OCI-LY7 (cell line): ENCODE measurements around the gene TELO2. TPM values are rescaled to one million over a fixed set of nuclear protein-coding genes. Genes with fewer than 3 reads are reported as not detected.

Experiments used
- BruUV-seq: library from RNA; stranded (reverse); fragments of 400-500 nt; replicated peaks from 2 replicates; lab custom pipeline; 2021; lab: Mats Ljungman, UMichigan
- CTCF ChIA-PET: fragments of 300-600 bp; sonication (Branson Sonifier 250); formaldehyde crosslinking; loops from one replicate; lab custom pipeline; 2022; ENCODE audit warnings: antibody characterized with exemption; ENCODE audit not compliant: unreplicated experiment; lab: Charles Lee
- POLR2A ChIA-PET: fragments of 300-600 bp; sonication (Branson Sonifier 250); formaldehyde crosslinking; loops from one replicate; lab custom pipeline; 2022; ENCODE audit warnings: antibody characterized with exemption; lab: Charles Lee
- DNase-seq: peaks from one replicate; pipeline ENCODE4 v3.0.0-alpha.2; 2015; ENCODE audit warnings: low spot score
- H2AFZ ChIP-seq: fragments of 200-600 bp; sonication (generic), shearing (Covaris generic); 2 replicates; pipeline ENCODE4 v1.6.1; 2014; ENCODE audit warnings: mild to moderate bottlenecking, antibody characterized with exemption, low read length, moderate library complexity
- H3K27ac ChIP-seq: fragments of 200-600 bp; sonication (generic); 2 replicates; pipeline ENCODE4 v1.5.1; 2014; ENCODE audit warnings: mixed run types, low read depth, mild to moderate bottlenecking, moderate library complexity, low read length, inconsistent platforms; ENCODE audit not compliant: poor library complexity, severe bottlenecking
- H3K36me3 ChIP-seq: fragments of 200-600 bp; sonication (generic); 2 replicates; pipeline ENCODE4 v1.6.1; 2014; ENCODE audit warnings: mild to moderate bottlenecking, antibody characterized with exemption, low read length, moderate library complexity, mixed read lengths; ENCODE audit not compliant: insufficient read depth
- H3K4me1 ChIP-seq: fragments of 200-600 bp; sonication (generic); 2 replicates; pipeline ENCODE4 v1.5.1; 2014; ENCODE audit warnings: mild to moderate bottlenecking, low read length; ENCODE audit not compliant: insufficient read depth, poor library complexity, severe bottlenecking
- H3K4me2 ChIP-seq: fragments of 200-600 bp; sonication (generic); 2 replicates; pipeline ENCODE4 v1.6.1; 2014; ENCODE audit warnings: mild to moderate bottlenecking, low read length
- H3K4me3 ChIP-seq: fragments of 200-600 bp; sonication (generic); 2 replicates; pipeline ENCODE4 v1.5.1; 2014; ENCODE audit warnings: mild to moderate bottlenecking, low read depth, low read length; ENCODE audit not compliant: poor library complexity, severe bottlenecking
- H3K79me2 ChIP-seq: fragments of 200-600 bp; sonication (generic); 2 replicates; pipeline ENCODE4 v1.6.1; 2016; ENCODE audit warnings: low read depth, mild to moderate bottlenecking, low read length, moderate library complexity, mixed read lengths; ENCODE audit not compliant: insufficient read depth
- H3K9me2 ChIP-seq: fragments of 200-600 bp; sonication (generic); 2 replicates; pipeline ENCODE4 v1.6.1; 2016; ENCODE audit warnings: mild to moderate bottlenecking, low read length, mixed read lengths; ENCODE audit not compliant: insufficient read depth
- H3K9me3 ChIP-seq: fragments of 200-600 bp; sonication (generic); 2 replicates; pipeline ENCODE4 v1.6.1; 2014; ENCODE audit warnings: mild to moderate bottlenecking, mixed run types, low read length, mixed read lengths
- H4K20me1 ChIP-seq: fragments of 200-600 bp; sonication (generic); 2 replicates; pipeline ENCODE4 v1.6.1; 2014; ENCODE audit warnings: mild to moderate bottlenecking, antibody characterized with exemption, low read length, moderate library complexity, mixed read lengths; ENCODE audit not compliant: insufficient read depth
- CTCF ChIP-seq: fragments of 200-600 bp; sonication (generic); conservative IDR thresholded peaks from 2 replicates; pipeline ENCODE4 v1.5.1; 2014; ENCODE audit warnings: mild to moderate bottlenecking, antibody characterized with exemption, low read length, moderate library complexity, mixed read lengths
- EZH2phosphoT487 ChIP-seq: fragments of 200-600 bp; sonication (generic); IDR thresholded peaks from 2 replicates; pipeline ENCODE4 v1.6.1; 2018; ENCODE audit warnings: low read depth, borderline replicate concordance, mild to moderate bottlenecking, mixed run types, antibody characterized with exemption, low read length, moderate library complexity, mixed read lengths
- intact Hi-C: fragments of 100-400 bp; cut with micrococcal nuclease; formaldehyde crosslinking; loops from one replicate; pipeline ENCODE4 v1.10.0; 2022; ENCODE audit not compliant: unreplicated experiment
- total RNA-seq, 2 experiments: library from RNA; depleted of rRNA in 1 of 2; stranded (reverse); fragments of >200 nt in 1 of 2; shearing (Covaris generic) in 1 of 2; gene quantifications; 2 replicates each; pipeline ENCODE4 v1.2.3, GENCODE V29; 2014 to 2022

Gene TELO2
- total RNA-seq, 2 experiments from 2014 or later = 58.2 to 70.1 TPM

- Histone ChIP-seq H3K4me3 (no peak overlapping the region), H3K9me2 (no peaks in the 10 kb centered on the region), H3K9me3 (no peaks in the 10 kb centered on the region), H3K4me1 (no peaks in the 10 kb centered on the region), H4K20me1 (no peaks in the 10 kb centered on the region), H3K79me2 (no peaks in the 10 kb centered on the region), H3K36me3 (peaks cover 20% of the 10 kb centered on the region), H3K4me2 (no peak overlapping the region), H2AFZ (no peak overlapping the region), H3K27ac (no peak overlapping the region)
- intact Hi-C loops = no loop called here
- DNase-seq = no peak
- POLR2A ChIA-PET = no interaction called here
- CTCF ChIA-PET = no interaction called here
- TF ChIP-seq CTCF = no peak
- TF ChIP-seq EZH2phosphoT487 = no peak
- BruUV-seq = no TSS peak
These were observed 16.4 kb downstream of the TELO2 start for GRCh38 chr16:1509307-1510221.

GRCh38 chr16:1510272-1510671 lies 17.1 kb downstream of the TELO2 start:
- Histone ChIP-seq H3K27ac (no peak overlapping the region), H3K9me2 (no peaks in the 10 kb centered on the region), H4K20me1 (no peaks in the 10 kb centered on the region), H3K4me2 (no peak overlapping the region), H3K4me1 (no peaks in the 10 kb centered on the region), H3K36me3 (peaks cover 20% of the 10 kb centered on the region), H3K9me3 (no peaks in the 10 kb centered on the region), H3K79me2 (no peaks in the 10 kb centered on the region), H3K4me3 (no peak overlapping the region), H2AFZ (no peak overlapping the region)
- ChIA-PET POLR2A (no interaction called here), CTCF (no interaction called here)
- TF ChIP-seq EZH2phosphoT487 (no peak), CTCF (no peak)
- intact Hi-C loops = no loop called here
- no TSS peak for BruUV-seq
- no peak for DNase-seq

- POLR2A ChIA-PET = no interaction called here
These were observed 17.8 kb downstream of the TELO2 start for GRCh38 chr16:1510941-1511351.

More at GRCh38 chr16:1510941-1511351, 17.8 kb downstream of the TELO2 start:
- no peaks in the 10 kb centered on the region for H3K79me2 ChIP-seq
- H4K20me1 ChIP-seq = no peaks in the 10 kb centered on the region
- BruUV-seq = no TSS peak
- CTCF ChIA-PET = no interaction called here
- no peaks in the 10 kb centered on the region for H3K9me2 ChIP-seq
- H2AFZ ChIP-seq = no peak overlapping the region
- H3K9me3 ChIP-seq = no peaks in the 10 kb centered on the region
- no peak overlapping the region for H3K4me3 ChIP-seq
- peaks cover 20% of the 10 kb centered on the region for H3K36me3 ChIP-seq
- H3K4me2 ChIP-seq = no peak overlapping the region
- intact Hi-C loops = no loop called here
- no peak for TF ChIP-seq EZH2phosphoT487
- TF ChIP-seq CTCF = no peak
- H3K4me1 ChIP-seq = no peaks in the 10 kb centered on the region
- DNase-seq = no peak
- H3K27ac ChIP-seq = no peak overlapping the region
